ENCODE data around the gene DAPK3.
"Not testable (repeated sequence)": the region's sequence is repeated elsewhere in the genome, so short reads cannot be mapped to it uniquely, and the experiment has no call there.

Gene DAPK3

DNA sequence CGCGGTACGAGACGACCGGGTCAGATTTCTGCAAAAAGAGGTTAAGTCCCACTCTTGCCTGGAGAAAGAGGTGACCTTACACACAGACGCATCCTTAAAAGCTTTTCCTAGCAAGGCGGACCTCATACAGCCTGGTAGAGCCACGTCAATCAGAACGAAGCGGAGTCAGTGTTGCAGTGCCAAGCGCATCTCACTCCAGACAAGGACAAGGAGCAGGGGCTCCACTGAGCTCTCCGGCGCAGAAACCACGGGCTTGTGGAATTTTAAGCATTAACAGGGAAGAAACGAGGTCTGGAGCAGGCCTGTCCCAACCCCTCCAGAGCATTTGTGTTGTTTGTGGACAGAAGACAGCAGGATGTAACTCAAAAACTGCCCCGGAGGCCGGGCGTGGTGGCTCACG is 7.2 kb upstream of the DAPK3 start:
- no peak for DNase-seq (ENCODE audit: low spot score)

GRCh38 chr19:3977242-3978143 is 6.6 kb upstream of the DAPK3 start:
- DNase-seq (ENCODE audit: low spot score): peak; percentile 48

- no peak for DNase-seq (ENCODE audit: low spot score)
Observed at GRCh38 chr19:3976495-3977241, 5.8 kb upstream of the DAPK3 start.

DNA sequence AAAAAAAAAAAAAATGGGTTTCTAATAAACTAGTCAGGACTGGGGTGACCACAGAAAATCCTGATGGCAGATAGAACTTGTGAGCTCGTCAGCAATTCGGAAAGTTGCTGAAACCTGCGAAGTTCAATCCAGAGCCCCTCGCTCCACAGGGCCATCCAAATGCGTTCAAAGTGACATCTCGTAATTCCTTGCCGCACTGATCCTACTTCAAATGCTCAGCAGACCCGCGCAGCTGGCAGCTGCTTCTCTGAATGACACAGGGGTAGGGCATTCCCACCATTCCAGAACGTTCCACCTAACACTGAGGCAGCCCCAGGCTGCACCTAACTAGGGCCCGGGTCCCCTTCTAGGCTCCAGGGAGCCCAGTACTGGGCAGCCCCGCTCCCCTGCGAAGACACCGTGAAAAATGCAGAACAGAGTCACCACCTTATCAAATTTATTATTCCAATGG is 4.8 kb upstream of the DAPK3 start:
- DNase-seq (ENCODE audit: low spot score): no peak

DNA sequence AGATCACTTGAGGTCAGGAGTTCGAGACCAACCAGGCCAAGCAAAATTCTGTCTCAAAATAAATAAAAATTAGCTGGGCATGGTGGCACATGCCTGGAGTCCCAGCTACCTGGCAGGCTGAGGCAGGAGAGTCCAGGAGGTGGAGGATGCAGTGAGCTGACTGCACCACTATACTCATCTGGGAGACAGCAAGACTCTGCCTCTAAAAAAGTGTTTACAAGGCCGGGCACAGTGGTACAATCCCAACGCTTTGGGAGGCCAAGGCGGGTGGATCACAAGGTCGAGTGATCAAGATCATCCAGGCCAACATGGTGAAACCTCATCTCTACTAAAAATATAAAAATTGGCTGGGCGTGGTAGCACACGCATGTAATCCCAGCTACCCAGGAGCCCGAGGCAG is 4.2 kb upstream of the DAPK3 start:
- DNase-seq (ENCODE audit: low spot score): no peak

DNA sequence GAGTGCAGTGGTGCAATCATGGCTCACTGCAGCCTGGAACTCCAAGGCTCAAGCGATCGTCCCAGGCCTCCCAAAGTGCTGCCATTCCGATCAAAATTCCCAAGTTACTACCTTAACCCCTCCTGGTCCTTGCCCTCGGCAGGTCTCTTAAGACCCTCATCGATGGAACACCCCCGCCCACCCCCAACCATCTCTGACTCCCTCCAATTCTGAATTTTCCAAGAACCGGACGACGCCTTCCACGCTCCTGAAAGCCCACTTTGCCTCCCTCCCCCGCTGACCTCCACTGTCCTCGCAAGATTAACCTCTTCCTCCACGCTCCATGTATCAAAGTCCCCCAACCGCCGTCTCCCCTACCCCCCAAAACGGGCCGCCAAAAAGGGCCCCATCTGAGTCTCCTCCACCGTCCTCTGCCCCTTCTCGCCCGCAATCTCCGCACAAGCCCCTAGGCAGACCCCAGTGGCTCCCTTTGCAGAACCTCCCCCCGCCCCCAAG is 539 bp downstream of the DAPK3 start:
- no peak for DNase-seq (ENCODE audit: low spot score)

GRCh38 chr19:3969435-3970312 is 1.2 kb downstream of the DAPK3 start:
- DNase-seq (ENCODE audit: low spot score): peak; percentile 70

GRCh38 chr19:3968556-3969434 is 2.1 kb downstream of the DAPK3 start:
- DNase-seq (ENCODE audit: low spot score): peak; percentile 93

GRCh38 chr19:3967983-3968382 is 2.9 kb downstream of the DAPK3 start:
- DNase-seq (ENCODE audit: low spot score): not testable (repeated sequence)

GRCh38 chr19:3966051-3967017 is 4.6 kb downstream of the DAPK3 start:
- no peak for DNase-seq (ENCODE audit: low spot score)

DNA sequence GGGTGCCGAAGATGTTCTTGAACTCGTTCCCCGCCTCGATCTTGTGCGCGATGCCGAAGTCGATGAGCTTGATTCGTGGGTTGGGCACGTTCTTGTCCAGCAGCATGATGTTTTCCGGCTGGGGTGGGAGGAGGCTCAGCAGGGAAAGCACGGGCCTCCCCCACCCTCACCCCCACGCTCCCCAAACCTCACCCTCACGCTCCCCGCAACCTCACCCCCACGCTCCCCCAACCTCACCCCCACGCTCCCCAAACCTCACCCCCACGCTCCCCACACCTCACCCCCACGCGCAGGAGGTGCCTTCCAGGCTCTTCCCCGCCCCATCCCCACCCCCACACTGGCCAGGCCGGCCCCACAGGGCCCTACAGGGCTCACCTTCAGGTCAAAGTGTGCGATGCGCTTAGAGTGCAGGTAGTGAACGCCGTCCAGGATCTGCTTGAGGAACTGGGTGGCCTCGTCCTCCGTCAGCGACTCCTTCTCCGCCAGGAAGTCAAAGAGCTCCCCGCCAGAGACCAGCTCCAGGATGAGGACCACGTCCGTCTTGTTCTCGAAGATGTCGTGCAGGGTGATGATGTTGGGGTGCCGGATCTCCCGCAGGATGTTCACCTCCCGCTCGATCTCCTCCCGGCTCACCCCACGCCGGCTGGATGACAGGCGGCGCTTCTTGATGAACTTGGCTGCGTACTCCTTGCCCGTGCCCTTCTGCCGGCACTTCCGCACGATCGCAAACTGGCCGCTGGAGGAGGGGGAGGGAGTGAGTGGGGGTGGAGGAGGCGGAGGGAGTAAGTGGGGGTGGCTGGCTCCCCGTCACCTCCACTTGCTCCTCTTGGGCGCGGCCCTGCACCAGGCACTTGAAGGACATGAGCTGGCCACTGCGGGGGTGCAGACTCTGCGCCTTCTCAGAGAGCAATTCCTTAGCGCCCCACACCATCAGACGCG is 6.4 kb downstream of the DAPK3 start:
- no peak for DNase-seq (ENCODE audit: low spot score)

GRCh38 chr19:3963458-3964255 is 7.2 kb downstream of the DAPK3 start:
- no peak for DNase-seq (ENCODE audit: low spot score)

DNA sequence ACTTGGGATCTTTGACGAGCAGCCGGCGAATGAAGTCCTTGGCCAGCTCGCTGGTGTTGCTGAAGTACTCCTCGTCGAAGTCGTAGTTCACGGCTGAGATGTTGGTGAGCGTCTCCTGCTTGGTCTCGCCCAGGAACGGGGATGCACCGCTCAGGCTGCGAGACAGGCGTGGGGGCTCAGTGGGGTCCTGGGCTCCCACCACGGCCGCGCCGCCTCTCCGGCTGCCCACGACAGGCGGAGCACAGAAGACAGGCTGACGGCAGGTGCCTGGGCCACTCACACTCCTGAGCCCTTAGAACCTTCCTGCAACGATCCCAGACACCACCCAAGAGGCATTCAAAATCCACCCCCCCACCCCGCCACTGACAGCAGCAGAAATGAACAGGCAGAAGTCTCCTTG is 9.9 kb downstream of the DAPK3 start:
- no peak for DNase-seq (ENCODE audit: low spot score)

GRCh38 chr19:3959766-3960131 is 11.2 kb downstream of the DAPK3 start:
- no peak for DNase-seq (ENCODE audit: low spot score)

GRCh38 chr19:3958836-3959765 is 11.8 kb downstream of the DAPK3 start:
- no peak for DNase-seq (ENCODE audit: low spot score)

DNA sequence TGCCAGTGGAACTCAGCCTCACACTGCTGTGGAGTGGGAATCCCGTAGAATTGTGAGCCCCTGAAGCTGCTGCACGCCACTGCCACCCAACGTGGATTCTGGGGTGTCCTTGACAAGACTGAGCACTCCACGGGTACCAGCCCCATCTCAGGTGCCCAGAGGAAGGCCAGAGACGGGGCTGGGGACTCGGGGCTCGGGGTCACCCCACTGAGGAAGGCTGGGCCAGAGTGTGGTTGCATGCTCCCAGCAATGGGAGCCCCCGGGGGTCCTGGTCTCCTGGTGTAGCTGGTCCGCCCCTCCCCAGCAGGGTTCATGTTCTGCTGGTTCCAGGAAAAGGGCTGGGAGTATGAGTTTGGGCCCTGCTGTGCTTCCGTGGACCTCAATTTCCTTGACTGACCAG is 15.2 kb downstream of the DAPK3 start:
- no peak for DNase-seq (ENCODE audit: low spot score)

GRCh38 chr19:3955276-3955675 is 15.6 kb downstream of the DAPK3 start:
- DNase-seq (ENCODE audit: low spot score): not testable (repeated sequence)
